ENCODE results near the gene TMEM115. TPM values are rescaled to one million over a fixed set of nuclear protein-coding genes. Genes with fewer than 3 reads are reported as not detected.

The TMEM115 gene
- total RNA-seq, 5 donors from 2014 or later (not counting 1 experiment from before 2014, with no cell fraction given) = 13.9 to 35.2 (median 33.1) TPM

DNA sequence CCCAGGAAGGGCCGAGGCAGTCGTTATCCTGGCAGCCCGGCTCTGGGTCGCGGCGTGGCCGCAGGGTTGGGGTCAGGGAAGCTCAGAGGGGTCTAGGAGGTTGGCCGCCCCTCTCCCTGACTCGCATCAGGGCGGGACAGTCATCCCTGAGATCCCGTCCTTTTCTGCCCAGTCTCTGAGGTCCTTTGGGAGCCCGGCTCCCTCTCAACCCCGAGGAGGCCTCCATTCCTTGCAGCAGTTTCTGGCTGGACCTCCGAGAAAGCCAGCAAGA, 37.3 kb downstream of the TMEM115 start:
- no peaks in the 10 kb centered on the region for H3K36me3 Mint-ChIP-seq
- H3K9me3 Mint-ChIP-seq = no peaks in the 10 kb centered on the region
- Histone ChIP-seq H3K27ac (ENCODE audit: low read length) (peak overlapping the region; percentile 25), H3K4me3 (ENCODE audit: control insufficient read depth in 1 of 2, extremely low read depth in 1 of 2, low read length in 1 of 2) (peak overlapping the region; percentile 80 to 84), H3K9me3 (no peaks in the 10 kb centered on the region), H3K4me1 (ENCODE audit: control insufficient read depth in 1 of 2, extremely low read depth in 1 of 2, insufficient read depth in 2 of 2, low read length in 2 of 2) (peaks cover 6 to 67% of the 10 kb centered on the region in 2 experiments), H3K27me3 (replicated peaks in 1 of 2; ENCODE audit: control insufficient read depth in 2 of 2, extremely low read depth in 1 of 2, insufficient read depth in 2 of 2, low read length in 1 of 2) (no peaks in the 10 kb centered on the region), H3K36me3 (ENCODE audit: control insufficient read depth in 2 of 2, extremely low read depth in 1 of 2, insufficient read depth in 1 of 2, low read length in 1 of 2) (peaks cover 0 to 6% of the 10 kb centered on the region in 2 donors)
- no peaks in the 10 kb centered on the region for H3K27me3 Mint-ChIP-seq
- ChIA-PET POLR2A (no interaction called here), CTCF (interaction anchor here (0.6 to 1.0 kb wide), 4 partner anchors 15 to 116 kb away, joined by 3 to 5 read pairs (median 4); partner anchors contain the start of genes HYAL3 (in 1 of the 2) and NAA80 (in 1 of the 2))
- H3K4me3 Mint-ChIP-seq = peak overlapping the region in 1 of 3 donors; percentile 86
- peaks cover 23 to 56% (median 36%) of the 10 kb centered on the region in 3 donors for H3K4me1 Mint-ChIP-seq
- ATAC-seq (replicated peaks in 1 of 4) (no peak), DNase-seq (no peak)
- no peak overlapping the region for H3K27ac Mint-ChIP-seq
- WGBS (ENCODE audit: insufficient coverage) = 67% methylated on average over 10 of the region's 14 CpGs

GRCh38 chr3:50321336-50322114, 37.8 kb downstream of the TMEM115 start:
- Histone ChIP-seq H3K4me3 (ENCODE audit: control insufficient read depth in 1 of 2, extremely low read depth in 1 of 2, low read length in 1 of 2) (peak overlapping the region; percentile 80 to 84), H3K27me3 (replicated peaks in 1 of 2; ENCODE audit: control insufficient read depth in 2 of 2, extremely low read depth in 1 of 2, insufficient read depth in 2 of 2, low read length in 1 of 2) (no peaks in the 10 kb centered on the region), H3K9me3 (no peaks in the 10 kb centered on the region), H3K36me3 (ENCODE audit: control insufficient read depth in 2 of 2, extremely low read depth in 1 of 2, insufficient read depth in 1 of 2, low read length in 1 of 2) (peaks cover 0 to 6% of the 10 kb centered on the region in 2 donors), H3K27ac (ENCODE audit: low read length) (peak overlapping the region; percentile 90), H3K4me1 (ENCODE audit: control insufficient read depth in 1 of 2, extremely low read depth in 1 of 2, insufficient read depth in 2 of 2, low read length in 2 of 2) (peaks cover 6 to 67% of the 10 kb centered on the region in 2 experiments)
- DNase-seq (peak; percentile 59 to 85 (median 75)), ATAC-seq (replicated peaks in 1 of 4) (peak; percentile 77 to 84 (median 80))
- ChIA-PET POLR2A (interaction anchor here in 1 of 2 donors (0.6 kb wide), 1 partner anchor 22 kb away, joined by 13 read pairs; no protein-coding TSS in a partner anchor), CTCF (interaction anchor here (0.6 to 1.0 kb wide), 5 partner anchors 15 to 295 kb away, joined by 3 to 5 read pairs (median 4); partner anchors contain the start of genes HYAL3 (in 1 of the 2) and NAA80 (in 1 of the 2))
- H3K4me1 Mint-ChIP-seq = peaks cover 28 to 57% (median 38%) of the 10 kb centered on the region in 3 donors
- no peaks in the 10 kb centered on the region for H3K9me3 Mint-ChIP-seq
- no peaks in the 10 kb centered on the region for H3K27me3 Mint-ChIP-seq
- peak overlapping the region; percentile 80 to 86 (median 80) for H3K4me3 Mint-ChIP-seq
- peak overlapping the region; percentile 91 to 96 for H3K27ac Mint-ChIP-seq
- no peaks in the 10 kb centered on the region for H3K36me3 Mint-ChIP-seq
- 3% methylated on average over 50 of the region's 59 CpGs for WGBS (ENCODE audit: insufficient coverage)

DNA sequence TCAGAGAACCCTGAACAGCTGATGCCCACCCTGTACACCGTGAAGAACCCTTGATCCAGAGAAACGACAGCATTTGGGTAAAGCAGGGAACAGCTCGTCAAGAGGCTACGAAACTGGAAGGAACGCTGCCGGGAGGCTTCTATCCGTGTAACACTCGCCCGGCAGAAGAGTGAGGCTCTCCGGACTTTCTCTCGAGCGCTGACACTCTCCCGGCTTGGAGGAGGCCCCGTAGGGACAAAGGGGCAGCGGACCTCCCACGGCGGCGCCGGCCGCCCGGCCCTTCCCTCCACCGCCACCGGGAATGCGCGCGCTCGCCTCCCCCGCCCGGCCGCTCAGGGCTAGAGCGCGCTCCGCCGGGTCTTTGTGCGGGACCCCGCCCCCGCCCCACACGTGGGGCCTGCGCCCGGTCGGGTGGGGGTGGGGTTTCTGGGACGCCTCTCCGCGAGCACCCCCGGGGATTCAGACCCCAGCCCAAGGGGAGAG, 38.4 kb downstream of the TMEM115 start:
- Mint-ChIP-seq H3K27ac (peak overlapping the region; percentile 73 to 90), H3K9me3 (no peaks in the 10 kb centered on the region), H3K36me3 (no peaks in the 10 kb centered on the region), H3K27me3 (no peaks in the 10 kb centered on the region), H3K4me3 (peak overlapping the region; percentile 82 to 90 (median 86)), H3K4me1 (peaks cover 34 to 57% (median 39%) of the 10 kb centered on the region in 3 donors)
- Histone ChIP-seq H3K27ac (ENCODE audit: low read length) (peak overlapping the region; percentile 35), H3K9me3 (no peaks in the 10 kb centered on the region), H3K4me1 (ENCODE audit: control insufficient read depth in 1 of 2, extremely low read depth in 1 of 2, insufficient read depth in 2 of 2, low read length in 2 of 2) (peaks cover 6 to 73% of the 10 kb centered on the region in 2 experiments), H3K36me3 (ENCODE audit: control insufficient read depth in 2 of 2, extremely low read depth in 1 of 2, insufficient read depth in 1 of 2, low read length in 1 of 2) (peaks cover 0 to 3% of the 10 kb centered on the region in 2 donors), H3K27me3 (replicated peaks in 1 of 2; ENCODE audit: control insufficient read depth in 2 of 2, extremely low read depth in 1 of 2, insufficient read depth in 2 of 2, low read length in 1 of 2) (no peaks in the 10 kb centered on the region), H3K4me3 (ENCODE audit: control insufficient read depth in 1 of 2, extremely low read depth in 1 of 2, low read length in 1 of 2) (peak overlapping the region; percentile 80 to 84)
- DNase-seq (peak in 9 of 35 experiments; percentile 28 to 70 (median 38)), ATAC-seq (replicated peaks in 1 of 4) (peak; percentile 59 to 65 (median 62))
- CTCF ChIA-PET = interaction anchor here (0.6 to 1.0 kb wide), 5 partner anchors 16 to 295 kb away, joined by 3 to 5 read pairs (median 4); partner anchors contain the start of genes HYAL3 (in 1 of the 2) and NAA80 (in 1 of the 2)
- 1% methylated on average over 34 of the region's 45 CpGs for WGBS (ENCODE audit: insufficient coverage)
- POLR2A ChIA-PET = interaction anchor here in 1 of 2 donors (0.6 kb wide), 1 partner anchor 21 kb away, joined by 13 read pairs; no protein-coding TSS in a partner anchor

GRCh38 chr3:50319894-50320625, 39.3 kb downstream of the TMEM115 start:
- WGBS (ENCODE audit: insufficient coverage) = 96% methylated on average over 23 of the region's 29 CpGs
- peak overlapping the region in 1 of 2 donors; percentile 90 for H3K27ac Mint-ChIP-seq
- no peak for ATAC-seq (replicated peaks in 1 of 4)
- H3K36me3 Mint-ChIP-seq = no peaks in the 10 kb centered on the region
- no peaks in the 10 kb centered on the region for H3K27me3 Mint-ChIP-seq
- H3K27me3 ChIP-seq (replicated peaks in 1 of 2; ENCODE audit: control insufficient read depth in 2 of 2, extremely low read depth in 1 of 2, insufficient read depth in 2 of 2, low read length in 1 of 2) = no peaks in the 10 kb centered on the region
- H3K4me3 Mint-ChIP-seq = peak overlapping the region; percentile 82 to 90 (median 86)
- no peaks in the 10 kb centered on the region for H3K36me3 ChIP-seq (ENCODE audit: control insufficient read depth in 2 of 2, extremely low read depth in 1 of 2, insufficient read depth in 1 of 2, low read length in 1 of 2)
- no peaks in the 10 kb centered on the region for H3K9me3 ChIP-seq
- H3K4me3 ChIP-seq (ENCODE audit: control insufficient read depth in 1 of 2, extremely low read depth in 1 of 2, low read length in 1 of 2) = peak overlapping the region; percentile 80 to 84
- H3K4me1 Mint-ChIP-seq = peaks cover 31 to 60% (median 42%) of the 10 kb centered on the region in 3 donors
- no peak overlapping the region for H3K27ac ChIP-seq (ENCODE audit: low read length)
- no peak for DNase-seq
- ChIA-PET POLR2A (no interaction called here), CTCF (no interaction called here)
- H3K4me1 ChIP-seq (ENCODE audit: control insufficient read depth in 1 of 2, extremely low read depth in 1 of 2, insufficient read depth in 2 of 2, low read length in 2 of 2) = peaks cover 6 to 77% of the 10 kb centered on the region in 2 experiments
- no peaks in the 10 kb centered on the region for H3K9me3 Mint-ChIP-seq

GRCh38 chr3:50319181-50319893, 40.0 kb downstream of the TMEM115 start:
- Histone ChIP-seq H3K36me3 (ENCODE audit: control insufficient read depth in 2 of 2, extremely low read depth in 1 of 2, insufficient read depth in 1 of 2, low read length in 1 of 2) (no peaks in the 10 kb centered on the region), H3K9me3 (no peaks in the 10 kb centered on the region), H3K27ac (ENCODE audit: low read length) (no peak overlapping the region), H3K27me3 (replicated peaks in 1 of 2; ENCODE audit: control insufficient read depth in 2 of 2, extremely low read depth in 1 of 2, insufficient read depth in 2 of 2, low read length in 1 of 2) (no peaks in the 10 kb centered on the region), H3K4me3 (ENCODE audit: control insufficient read depth in 1 of 2, extremely low read depth in 1 of 2, low read length in 1 of 2) (no peak overlapping the region), H3K4me1 (ENCODE audit: control insufficient read depth in 1 of 2, extremely low read depth in 1 of 2, insufficient read depth in 2 of 2, low read length in 2 of 2) (peaks cover 6 to 73% of the 10 kb centered on the region in 2 experiments)
- peaks cover 26 to 55% (median 37%) of the 10 kb centered on the region in 3 donors for H3K4me1 Mint-ChIP-seq
- no peaks in the 10 kb centered on the region for H3K27me3 Mint-ChIP-seq
- H3K4me3 Mint-ChIP-seq = peak overlapping the region in 2 of 3 donors; percentile 86 to 90
- ChIA-PET CTCF (no interaction called here), POLR2A (interaction anchor here in 1 of 2 donors (0.5 kb wide), 1 partner anchor 9 kb away, joined by 5 read pairs; no protein-coding TSS in a partner anchor)
- H3K9me3 Mint-ChIP-seq = no peaks in the 10 kb centered on the region
- no peaks in the 10 kb centered on the region for H3K36me3 Mint-ChIP-seq
- no peak for ATAC-seq (replicated peaks in 1 of 4)
- H3K27ac Mint-ChIP-seq = no peak overlapping the region
- WGBS (ENCODE audit: insufficient coverage) = 100% methylated on average over 4 of the region's 16 CpGs
- DNase-seq = no peak
